KG1 (cell line): Measurements from ENCODE around the gene PRR36.
A peak's percentile ranks its signal among the peaks of the same experiment; 100 is the strongest.

Source experiments
- DNase-seq: peaks from one replicate; lab custom pipeline; 2025; lab: John Stamatoyannopoulos, UW

Gene PRR36

DNA sequence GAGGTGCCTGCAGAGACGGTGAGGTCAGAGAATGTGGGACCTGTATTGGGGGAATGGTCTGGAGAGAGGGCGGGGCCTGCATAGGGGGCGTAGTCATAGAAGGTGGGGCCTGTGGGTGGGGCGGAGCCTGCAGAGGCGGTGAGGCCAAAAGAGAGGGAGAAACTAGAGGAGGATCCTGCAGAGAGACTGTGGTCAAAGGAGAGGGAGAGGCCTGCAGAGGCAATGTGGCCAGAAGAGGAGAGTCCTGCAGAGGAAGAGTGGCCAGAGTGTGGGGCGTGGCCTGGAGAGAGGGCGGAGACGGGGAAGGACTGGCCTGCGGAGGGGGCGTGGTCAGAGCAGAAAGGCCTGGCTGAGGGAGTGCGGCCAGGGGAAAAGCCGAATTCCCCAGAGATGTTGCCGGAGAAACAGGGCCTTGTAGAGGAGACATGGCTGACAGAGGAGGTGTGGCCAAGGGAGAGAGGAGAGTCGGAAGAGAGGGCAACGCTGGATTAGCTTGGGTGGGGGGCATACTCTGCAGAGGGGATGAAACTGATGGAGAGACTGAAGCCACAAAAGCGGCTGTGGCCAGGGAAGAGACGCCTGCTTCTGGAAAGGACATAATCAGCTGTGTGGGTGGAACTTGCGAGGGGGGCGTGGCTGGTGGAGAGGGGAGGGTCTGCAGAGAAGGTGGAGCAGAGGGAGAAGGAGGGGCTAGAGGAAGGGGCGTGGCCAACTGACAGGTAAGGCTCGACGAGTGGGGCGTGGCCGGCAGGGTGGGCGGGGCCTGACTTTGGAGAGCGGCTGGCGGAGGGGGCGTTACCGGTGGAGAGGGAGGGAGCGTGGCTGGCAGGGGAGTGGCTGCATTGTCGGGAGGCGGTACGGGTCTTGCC is 2.5 kb downstream of the PRR36 start:
- DNase-seq = no peak

DNA sequence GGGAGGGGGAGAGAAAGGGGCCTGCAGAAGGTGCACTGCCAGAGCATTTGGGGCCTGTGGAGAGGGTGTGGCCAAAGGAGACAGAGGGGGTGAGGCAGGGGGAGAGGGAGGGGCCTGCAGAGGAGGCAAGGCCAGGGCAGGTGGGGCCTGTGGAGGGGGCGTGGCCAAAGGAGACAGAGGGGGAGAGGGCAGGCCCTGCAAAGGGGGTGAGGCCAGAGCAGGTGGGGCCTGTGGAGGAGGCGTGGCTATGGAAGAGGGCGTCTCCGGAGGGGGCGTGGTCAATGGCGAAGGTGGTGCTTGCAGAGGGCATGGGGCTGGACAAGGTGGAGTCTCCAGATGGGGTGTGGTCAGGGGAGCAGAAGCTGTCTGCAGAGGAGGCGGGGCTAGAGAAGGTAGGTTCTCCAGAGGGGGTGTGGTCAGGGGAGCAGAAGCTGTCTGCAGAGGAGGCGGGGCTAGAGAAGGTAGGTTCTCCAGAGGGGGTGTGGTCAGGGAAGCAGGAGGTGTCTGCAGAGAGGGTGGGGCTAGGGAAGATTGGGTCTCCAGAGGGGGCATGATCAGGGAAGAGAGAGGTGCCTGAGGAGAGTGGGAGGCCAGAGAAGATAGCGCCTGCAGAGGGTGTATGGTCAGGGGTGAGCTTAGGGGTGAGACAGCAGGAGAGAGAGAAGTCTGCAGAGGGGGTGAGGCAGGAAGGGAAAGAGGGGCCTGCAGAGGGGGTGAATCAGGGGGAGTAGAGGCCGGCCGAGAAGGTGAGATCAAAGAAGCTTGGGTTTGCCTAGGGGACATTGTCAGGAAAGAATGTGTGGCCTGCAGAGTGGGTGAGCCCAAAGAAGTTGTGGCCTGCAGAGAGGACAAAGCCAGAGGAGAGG is 3.4 kb downstream of the PRR36 start:
- DNase-seq = no peak

DNA sequence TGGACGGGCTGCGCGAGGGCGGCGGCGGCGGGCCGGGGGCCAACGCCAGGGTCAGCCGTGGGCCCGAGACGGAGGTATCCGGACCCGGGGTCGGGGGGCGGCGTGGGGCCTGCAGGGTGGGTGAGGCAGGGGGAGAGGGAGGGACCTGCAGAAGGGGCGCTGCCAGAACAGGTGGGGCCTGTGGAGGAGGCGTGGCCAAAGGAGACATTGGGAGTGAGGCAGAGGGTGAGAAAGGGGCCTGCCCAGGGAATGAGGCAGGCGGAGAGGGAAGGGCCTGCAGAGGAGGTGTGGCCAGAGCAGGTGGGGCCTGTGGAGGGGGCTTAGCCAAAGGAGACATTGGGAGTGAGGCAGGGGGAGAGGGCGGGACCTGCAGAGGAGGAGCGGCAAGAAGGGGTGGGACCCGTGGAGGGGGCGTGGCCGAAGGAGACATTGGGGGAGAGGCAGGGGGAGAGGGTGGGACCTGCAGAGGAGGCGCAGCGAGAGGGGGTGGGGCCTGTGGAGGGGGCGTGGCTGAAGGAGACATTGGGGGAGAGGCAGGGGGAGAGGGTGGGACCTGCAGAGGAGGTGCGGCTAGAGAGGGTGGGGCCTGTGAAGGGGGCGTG is 4.2 kb downstream of the PRR36 start:
- no peak for DNase-seq

DNA sequence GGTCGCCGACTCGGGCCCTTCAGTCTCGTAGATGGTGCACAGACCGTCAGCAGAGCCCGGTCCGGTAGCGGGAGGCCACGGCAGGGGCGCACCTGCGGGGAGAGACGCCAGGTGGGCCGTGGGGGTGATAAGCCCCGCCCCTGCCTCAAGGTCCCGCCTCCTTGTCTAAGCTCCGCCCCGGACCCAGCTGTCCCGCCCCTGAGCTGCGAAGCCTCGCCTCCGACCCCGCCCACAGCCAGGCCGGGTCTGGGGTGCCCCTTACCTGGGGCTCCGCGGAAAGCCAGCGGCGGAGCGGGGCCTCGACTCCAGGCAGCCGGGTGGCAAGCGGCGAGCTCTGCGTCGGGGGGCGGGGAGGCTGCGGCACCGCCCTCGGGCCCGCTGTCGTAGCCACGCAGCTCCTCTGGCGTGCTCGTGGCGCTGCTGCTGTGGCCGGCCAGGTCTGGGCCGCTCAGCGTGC is 4.7 kb downstream of the PRR36 start:
- peak; percentile 56 for DNase-seq

DNA sequence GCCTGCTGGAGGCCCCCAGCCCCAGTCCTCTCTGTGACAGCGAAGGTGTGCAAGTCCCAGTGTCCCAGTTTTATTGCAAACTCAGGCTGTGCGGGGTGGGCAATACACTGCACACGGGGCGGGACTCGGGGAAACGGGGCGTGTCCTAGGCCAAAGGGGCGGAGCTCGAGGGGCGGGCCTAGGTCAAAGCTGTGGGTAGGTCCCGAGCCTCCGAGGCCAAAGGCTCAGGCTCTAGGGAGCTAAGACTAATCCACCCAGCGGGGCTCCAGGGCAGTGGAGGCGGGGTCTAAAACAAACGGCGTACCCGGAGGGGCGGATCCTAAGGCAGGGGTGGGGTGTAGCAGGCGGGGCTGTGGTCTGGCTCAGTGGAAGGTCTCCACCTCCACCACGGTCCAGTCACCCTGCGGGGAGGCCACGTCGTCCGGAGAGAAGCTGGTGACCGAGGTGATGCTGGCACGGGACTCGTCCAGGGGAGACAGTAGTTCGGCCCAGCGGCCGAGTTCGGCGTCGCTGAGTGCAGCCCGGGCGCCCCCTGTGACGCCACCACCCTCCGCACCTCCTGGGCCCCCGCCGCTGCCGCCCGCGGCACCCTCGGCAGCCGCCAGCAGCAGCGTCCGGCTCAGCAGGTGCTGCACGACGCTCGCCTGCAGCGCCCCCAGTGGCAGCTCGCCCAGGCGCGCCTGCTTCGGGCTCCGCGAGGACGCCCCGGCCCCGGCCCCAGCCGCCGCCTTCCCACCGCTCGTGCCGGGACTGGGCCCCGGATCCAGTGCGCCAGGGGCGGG is 5.3 kb downstream of the PRR36 start:
- DNase-seq = peak; percentile 77

DNA sequence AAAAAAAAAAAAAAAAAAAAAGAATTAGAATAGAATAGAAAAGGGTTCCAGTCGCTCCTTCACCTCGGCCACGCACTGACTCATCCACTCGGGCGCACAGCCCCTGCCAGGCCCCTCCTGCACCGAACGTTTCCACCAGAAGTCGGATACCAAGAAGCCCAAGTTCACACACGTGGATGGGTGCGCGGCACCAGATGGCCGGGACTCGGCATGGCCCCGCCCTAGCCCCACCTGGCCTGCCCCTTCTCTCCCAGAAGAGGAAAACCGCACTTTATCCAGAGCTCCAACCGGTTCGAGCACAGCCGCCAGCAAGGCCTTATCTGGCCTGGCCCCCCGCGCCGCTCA is 5.9 kb downstream of the PRR36 start:
- DNase-seq = no peak

DNA sequence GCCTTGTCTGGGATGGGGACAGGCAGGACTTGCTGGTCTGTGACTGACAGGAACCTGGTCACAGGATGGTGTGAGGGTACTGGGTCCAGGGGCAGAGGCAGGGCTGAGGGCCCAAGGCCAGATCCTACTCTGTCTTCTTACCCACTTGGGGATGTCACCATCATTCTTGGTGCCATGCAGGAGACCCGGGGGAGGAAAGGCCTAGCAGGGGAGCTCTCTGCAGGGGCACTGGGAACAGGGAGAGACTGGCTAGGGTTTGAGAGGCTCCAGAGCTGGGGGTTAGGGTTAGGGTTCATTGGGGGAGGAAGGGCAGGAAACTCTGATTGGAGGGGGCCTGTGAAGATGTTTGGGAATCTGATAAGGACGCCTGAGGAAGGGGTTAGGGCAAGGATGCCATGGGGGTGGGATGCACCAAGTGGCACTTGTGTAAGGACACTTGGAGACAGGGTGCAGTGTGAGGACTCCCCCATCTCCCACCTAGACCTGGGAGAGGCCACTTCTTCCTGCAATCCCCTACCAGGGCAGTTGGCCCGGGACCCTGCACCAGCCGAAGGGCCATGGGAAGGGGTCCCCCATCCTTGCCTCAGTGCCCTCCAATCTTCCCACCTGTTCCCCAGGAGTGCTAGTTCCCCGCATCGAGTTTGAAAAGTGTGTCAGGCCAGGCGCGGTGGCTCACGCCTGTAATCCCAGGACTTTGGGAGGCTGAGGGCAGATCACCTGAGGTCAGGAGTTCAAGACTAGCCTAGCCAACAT is 6.9 kb downstream of the PRR36 start:
- no peak for DNase-seq

DNA sequence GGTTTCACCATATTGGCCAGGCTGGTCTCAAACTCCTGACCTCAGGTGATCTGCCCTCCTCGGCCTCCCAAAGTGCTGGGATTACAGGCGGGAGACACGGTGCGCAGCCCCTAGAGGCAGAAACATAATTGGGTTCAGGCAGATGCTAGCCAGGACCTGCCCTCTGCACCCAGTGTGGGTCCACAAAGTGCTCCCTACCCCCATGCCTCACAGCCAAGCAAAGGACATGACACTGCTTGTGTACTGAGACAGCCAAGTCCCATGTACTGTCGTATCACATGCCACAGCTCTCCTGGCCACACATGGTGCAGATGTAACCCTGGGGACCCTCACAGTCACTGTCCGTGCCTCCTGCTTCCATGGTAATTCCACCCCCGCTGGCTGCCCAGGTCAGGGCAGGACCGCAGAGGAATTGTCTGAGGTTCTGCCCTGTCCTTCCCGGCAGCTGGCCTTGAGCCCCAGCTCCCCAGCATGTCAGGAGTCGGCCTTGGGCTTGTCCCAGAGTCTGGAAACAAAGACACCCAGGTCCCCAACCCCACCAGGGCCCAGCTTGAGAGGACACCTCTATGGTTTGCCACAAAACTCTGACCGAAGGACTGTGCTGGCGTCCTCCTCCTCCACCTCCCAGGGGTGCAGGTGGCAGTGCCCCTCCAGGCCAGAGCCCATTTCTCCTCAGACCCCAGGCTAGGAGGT is 7.6 kb downstream of the PRR36 start:
- DNase-seq = no peak

DNA sequence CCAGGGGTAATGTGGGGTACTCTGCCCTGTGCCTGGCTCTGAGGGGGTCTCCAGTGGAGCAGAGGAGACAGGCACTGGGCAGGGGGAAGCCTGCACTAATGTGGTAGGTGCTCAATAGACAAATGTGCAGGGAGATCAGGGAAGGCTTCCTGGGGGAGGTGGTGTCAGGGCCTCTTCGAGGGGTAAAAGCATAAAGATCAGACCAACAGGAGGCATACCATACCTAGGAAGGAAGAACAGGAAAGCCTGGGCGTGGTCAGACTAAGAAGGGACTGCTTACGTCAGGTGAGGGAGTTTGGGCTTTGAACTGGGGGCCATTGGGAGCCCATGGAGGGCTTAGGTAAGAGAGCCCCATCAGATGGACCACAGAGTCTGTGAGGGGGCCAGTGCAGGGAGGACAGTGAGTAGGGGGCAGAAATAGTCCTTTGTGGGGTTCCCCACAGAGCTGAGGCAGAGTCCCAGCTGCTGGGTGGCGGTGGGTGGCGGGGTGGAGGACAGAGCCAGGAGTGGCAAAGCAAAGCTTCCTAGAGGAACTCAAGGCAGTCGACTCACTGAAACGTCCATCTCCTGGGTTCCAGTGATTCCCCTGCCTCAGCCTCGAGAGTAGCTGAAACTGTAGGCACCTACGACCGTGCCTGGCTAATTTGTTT is 8.8 kb downstream of the PRR36 start:
- no peak for DNase-seq

DNA sequence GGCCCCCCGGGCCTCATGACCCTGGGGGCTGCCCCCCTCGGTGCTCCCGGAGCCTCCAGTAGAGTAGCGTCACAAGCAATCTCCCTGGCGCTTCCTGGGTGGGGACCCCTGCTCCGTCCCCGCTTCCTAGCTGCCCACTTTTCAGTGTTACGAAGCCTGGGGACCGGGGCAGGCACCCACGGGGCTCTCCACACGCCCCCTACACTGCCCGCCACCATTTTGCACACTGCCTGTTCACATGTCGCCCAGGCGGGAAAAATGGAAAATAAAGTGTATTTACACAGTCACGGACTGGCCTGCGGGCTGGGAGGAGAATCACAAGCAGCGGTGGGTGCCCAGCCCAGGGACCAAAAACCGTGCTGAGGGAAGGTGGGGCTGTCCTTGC is 9.5 kb downstream of the PRR36 start:
- DNase-seq = no peak

DNA sequence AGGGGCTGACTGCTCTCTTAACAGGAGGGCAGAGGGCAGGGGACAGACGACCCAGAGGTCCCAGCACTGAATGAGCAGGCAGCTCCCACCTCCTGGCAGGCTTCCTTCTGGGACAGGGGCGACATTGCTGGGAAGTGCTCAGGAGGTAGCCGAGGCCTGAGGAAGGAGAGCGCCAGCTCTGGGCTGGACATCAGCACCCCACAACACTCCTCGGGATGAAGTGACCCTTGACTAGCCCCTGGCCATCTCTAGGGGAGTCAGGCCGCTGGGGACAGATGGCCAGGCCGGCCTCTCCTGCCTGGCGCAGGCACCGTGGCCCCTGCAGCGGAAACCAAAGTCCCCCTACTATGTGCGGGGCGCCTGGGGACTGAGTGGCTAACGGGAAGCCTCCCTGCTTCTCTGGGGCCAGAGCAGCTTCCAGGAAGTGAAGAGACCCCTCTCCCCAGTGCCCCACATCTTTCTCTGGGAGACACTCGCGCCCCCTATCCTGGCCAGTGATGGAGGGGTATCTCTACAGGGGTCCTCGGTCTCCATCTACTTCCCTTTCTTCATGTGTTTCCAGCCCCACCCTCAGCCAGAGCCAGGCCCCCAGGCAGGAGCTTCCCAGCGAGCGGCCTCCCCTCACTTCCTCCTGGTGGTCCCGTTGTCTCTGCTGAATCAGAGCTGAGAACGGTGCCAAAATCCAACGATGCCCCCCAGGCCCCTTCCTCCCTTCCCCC is 10.1 kb downstream of the PRR36 start:
- DNase-seq = no peak

DNA sequence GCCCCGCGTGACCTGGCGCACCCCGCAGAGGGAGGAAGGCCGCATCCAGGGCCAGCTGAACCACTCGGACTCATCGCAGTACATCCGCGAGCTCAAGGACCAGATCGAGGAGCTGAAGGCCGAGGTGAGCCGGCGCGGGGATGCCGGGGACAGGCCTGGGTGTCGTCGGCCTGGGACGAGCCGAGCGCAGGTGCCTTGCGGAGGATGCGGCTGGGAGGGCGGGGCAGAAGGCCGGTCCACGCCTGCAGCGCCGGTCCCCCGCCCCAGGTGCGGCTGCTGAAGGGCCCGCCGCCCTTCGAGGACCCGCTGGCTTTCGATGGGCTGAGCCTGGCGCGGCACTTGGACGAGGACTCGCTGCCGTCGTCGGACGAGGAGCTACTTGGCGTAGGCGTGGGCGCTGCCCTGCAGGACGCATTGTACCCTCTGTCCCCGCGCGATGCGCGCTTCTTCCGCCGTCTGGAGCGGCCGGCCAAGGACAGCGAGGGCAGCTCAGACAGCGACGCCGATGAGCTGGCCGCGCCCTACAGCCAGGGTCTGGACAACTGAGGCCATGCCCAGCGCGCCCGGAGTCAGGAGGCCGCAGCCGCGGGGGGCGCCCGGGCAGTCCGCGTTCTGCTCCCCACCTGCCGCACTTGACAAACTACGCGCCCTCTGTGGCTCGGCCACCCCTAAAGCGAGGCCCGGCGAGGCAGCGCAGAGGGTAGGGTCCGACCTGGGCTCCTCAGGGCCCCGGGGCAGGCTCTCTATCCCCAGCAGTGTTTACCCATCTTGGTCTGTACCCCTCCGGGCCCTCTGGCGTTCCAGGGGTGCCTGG is 10.8 kb downstream of the PRR36 start:
- no peak for DNase-seq

DNA sequence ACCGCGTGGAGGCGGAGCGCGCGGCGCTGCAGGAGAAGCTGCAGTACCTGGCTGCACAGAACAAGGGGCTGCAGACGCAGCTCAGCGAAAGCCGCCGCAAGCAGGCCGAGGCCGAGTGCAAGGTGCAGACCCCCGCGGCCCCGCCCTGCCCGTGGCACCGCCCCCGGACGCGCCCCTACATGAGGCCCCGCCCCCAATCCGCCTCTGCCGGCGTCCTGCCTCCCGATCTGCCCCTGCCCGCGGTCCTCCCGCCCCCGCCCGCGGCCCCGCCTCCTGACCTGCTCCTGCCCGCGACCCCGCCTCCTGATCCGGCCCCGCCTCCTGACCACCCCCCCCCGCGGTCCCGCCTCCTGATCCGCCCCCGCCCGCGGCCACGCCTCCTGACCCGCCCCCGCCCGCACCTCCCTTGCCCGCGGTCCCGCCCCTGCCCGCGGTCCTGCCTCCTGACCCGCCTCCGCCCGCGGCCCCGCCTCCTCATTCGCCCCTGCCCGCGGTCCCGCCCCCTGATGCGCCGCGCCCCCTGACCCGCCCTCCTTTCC is 11.7 kb downstream of the PRR36 start:
- no peak for DNase-seq

DNA sequence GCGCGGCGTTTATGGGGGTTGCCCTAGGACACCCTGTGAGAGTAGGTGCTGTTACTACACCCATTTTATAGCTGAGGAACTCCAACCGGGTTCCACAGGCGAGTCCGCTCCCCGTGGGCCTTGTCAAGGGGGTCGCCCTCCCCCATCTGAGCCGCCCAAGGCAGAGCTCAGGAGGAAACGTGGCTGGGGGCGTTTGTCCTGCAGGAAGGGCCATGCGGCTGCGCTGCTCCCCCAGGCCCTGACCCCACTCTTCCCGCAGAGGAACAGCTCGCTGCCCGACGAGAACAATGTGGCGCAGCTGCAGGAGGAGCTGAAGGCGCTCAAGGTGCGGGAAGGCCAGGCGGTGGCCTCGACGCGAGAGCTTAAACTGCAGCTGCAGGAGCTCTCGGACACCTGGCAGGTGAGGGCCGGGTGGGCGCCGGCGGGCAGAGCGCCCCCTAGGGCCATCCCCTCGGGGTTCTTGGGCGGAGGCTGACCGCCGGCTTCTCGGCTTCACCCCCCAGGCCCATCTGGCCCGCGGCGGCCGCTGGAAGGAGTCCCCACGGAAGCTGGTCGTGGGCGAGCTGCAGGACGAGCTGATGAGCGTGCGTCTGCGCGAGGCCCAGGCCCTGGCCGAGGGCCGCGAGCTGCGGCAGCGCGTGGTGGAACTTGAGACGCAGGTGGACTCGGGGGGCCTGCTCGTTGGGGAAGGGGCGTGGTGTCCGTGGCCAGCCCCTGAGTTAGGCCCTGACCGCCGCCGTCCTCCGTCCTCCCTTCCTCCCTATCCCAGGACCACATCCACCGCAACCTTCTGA is 12.4 kb downstream of the PRR36 start:
- no peak for DNase-seq

DNA sequence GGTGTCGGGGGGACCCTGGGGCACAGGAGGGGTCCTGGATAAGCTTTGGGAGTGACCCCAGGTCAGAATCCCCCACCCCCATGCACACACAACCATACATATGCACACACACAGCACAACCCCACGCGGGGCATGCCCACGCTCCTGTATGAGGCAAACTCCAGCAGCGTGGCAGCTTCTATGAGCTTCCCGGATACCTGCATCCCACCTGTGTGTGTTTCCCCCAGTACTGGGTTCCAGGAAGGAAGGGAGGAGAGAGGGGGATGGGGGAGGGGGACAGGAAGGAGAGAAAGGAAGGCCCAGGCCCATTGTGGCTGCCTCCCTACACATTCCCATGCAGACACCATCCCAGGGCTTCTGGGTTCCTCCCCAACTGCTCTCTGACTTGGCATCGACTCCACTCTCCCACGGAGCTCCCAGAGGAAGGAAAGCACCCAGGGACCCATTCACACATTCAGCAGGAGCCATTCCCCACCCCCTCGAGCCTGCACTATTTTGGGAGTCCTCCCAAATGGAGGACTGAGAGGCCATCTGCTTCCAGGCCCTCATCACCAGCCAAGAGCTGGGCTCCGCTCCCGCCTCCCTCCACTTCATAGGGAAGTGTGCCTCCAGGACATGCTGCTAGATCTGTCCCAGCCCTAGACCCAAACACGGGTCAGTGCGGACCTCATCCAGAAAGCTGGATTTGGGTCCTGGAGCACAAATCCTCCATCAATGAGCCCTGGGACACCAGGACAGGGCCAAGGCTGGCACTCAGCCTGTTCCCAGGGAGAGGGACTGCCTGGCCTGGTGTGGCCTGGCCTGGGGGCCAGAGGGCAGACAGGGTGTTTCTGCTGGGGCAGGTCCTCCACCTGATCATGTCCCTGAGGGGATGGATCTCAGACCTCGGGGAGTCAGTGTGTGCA is 13.2 kb downstream of the PRR36 start:
- DNase-seq = no peak
